CD4-positive, CD25-positive, alpha-beta regulatory T cell (primary cell): ENCODE measurements around the gene LILRB3. TPM values are rescaled to one million over a fixed set of nuclear protein-coding genes. Genes with fewer than 3 reads are reported as not detected.
"Not testable (repeated sequence)": the region's sequence is repeated elsewhere in the genome, so short reads cannot be mapped to it uniquely, and the experiment has no call there.

Source experiments
- ATAC-seq, 2 donors: fragments of 150-1000 bp; cut with Tn5 transposase; one replicate each; pipeline ENCODE4 v1.10.0; 2021; ENCODE audit warnings: low read depth in 2 of 2, moderate number of reproducible peaks in 2 of 2, moderate library complexity in 1 of 2
- DNase-seq, 3 donors: peaks; one replicate each; pipeline versions ENCODE4 v3.0.0 to v3.0.0-alpha.2; 2012 to 2022; ENCODE audit warnings: mixed read lengths in 1 of 3
- H3K27ac ChIP-seq: one replicate; pipeline ENCODE4 v1.7.0; 2013; ENCODE audit warnings: mild to moderate bottlenecking, low read length; ENCODE audit not compliant: insufficient read depth, poor library complexity, severe bottlenecking
- H3K27me3 ChIP-seq: one replicate; pipeline ENCODE4 v1.7.0; 2013; ENCODE audit warnings: low read length; ENCODE audit not compliant: control insufficient read depth, insufficient read depth
- H3K36me3 ChIP-seq: one replicate; pipeline ENCODE4 v1.7.0; 2013; ENCODE audit warnings: mild to moderate bottlenecking, low read length, moderate library complexity; ENCODE audit not compliant: control insufficient read depth, insufficient read depth
- H3K4me1 ChIP-seq: 2 replicates; pipeline ENCODE4 v1.7.0; 2013; ENCODE audit warnings: mild to moderate bottlenecking, low read length; ENCODE audit not compliant: insufficient read depth, control insufficient read depth, poor library complexity, severe bottlenecking
- H3K4me3 ChIP-seq: one replicate; pipeline ENCODE4 v1.7.0; 2013; ENCODE audit warnings: low read depth, mild to moderate bottlenecking, low read length, moderate library complexity
- H3K9me3 ChIP-seq, 2 experiments: 1 replicate in 1 of 2; 2 replicates in 1 of 2; pipeline ENCODE4 v1.7.0; 2013; ENCODE audit warnings: low read length in 2 of 2, mild to moderate bottlenecking in 1 of 2, moderate library complexity in 1 of 2; ENCODE audit not compliant: control insufficient read depth in 2 of 2
- H3K27ac Mint-ChIP-seq, 3 donors: one replicate each; pipeline ENCODE4 v1.8.0; 2020 to 2022; ENCODE audit warnings: mild to moderate bottlenecking in 3 of 3, mixed read lengths in 3 of 3, moderate library complexity in 2 of 3
- H3K27me3 Mint-ChIP-seq: one replicate; pipeline ENCODE4 v1.8.0; 2022; ENCODE audit warnings: mild to moderate bottlenecking, mixed read lengths
- H3K36me3 Mint-ChIP-seq: one replicate; pipeline ENCODE4 v1.8.0; 2020; ENCODE audit warnings: mixed read lengths
- H3K4me1 Mint-ChIP-seq, 4 donors: one replicate each; pipeline ENCODE4 v1.8.0; 2020 to 2022; ENCODE audit warnings: mixed read lengths in 4 of 4, mild to moderate bottlenecking in 1 of 4
- H3K4me3 Mint-ChIP-seq, 4 donors: one replicate each; pipeline ENCODE4 v1.8.0; 2020 to 2022; ENCODE audit warnings: mild to moderate bottlenecking in 4 of 4, mixed read lengths in 4 of 4, moderate library complexity in 3 of 4
- H3K9me3 Mint-ChIP-seq, 7 donors: one replicate each; pipeline ENCODE4 v1.8.0; 2020 to 2022; ENCODE audit warnings: mixed read lengths in 7 of 7, mild to moderate bottlenecking in 3 of 7, moderate library complexity in 2 of 7
- polyA plus RNA-seq, 4 donors: library from polyadenylated mRNA; unstranded; fragments of 300-500 nt; fragmentation: Illumina TruSeq; gene quantifications; one replicate each; pipeline ENCODE4 v1.2.3, GENCODE V29; 2021
- total RNA-seq: library from RNA; stranded (reverse); gene quantifications from one replicate; pipeline ENCODE4 v1.2.3, GENCODE V29; 2022

The LILRB3 gene
- total and polyA plus RNA-seq, 5 donors from 2014 or later, result 0.07 to 4.1 (median 0.41) TPM; not detected in 1

DNA sequence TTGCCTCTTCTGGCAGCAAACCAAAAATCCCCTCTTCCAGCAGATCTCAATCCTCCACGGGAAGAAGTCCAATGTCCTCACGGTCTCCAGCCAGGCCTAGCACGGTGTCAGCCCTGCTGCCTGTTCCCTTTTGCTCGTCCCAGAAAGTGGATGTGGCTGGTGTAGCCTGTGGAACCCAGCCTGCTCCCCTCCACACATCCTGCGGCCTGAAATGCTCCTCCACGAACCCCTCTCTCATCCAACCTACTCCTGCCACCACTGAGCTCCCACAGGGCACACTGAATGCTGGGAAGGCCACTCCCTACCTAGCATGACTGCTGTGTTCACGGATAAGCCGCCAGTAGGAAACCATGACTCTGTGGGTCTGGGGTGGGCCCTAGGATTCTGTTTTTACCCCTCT, 36.5 kb downstream of the LILRB3 start:
- no peak overlapping the region for H3K27ac Mint-ChIP-seq

DNA sequence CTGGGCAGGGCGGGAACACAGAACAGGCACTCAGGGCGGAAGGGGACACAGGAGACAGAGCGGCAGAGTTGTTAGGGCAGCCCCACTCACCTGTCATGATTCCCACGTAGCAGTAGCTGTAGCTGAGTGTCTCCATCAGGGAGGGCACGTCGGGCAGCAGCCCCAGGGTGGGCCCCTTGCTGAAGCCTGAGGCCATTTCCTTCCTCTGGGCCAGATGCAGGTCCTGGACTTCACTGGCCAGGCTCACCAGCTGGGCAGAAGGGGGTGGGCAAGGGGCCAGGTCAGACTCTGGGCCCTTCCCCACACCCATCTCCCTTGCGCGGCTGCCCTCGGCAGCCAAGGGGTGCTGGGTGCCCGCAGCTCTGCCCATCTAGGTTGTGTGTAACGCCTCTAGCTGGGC, 39.4 kb downstream of the LILRB3 start:
- no peaks in the 10 kb centered on the region for H3K27me3 ChIP-seq
- H3K9me3 Mint-ChIP-seq, result peaks cover 0 to 3% (median 0%) of the 10 kb centered on the region in 7 donors
- no peaks in the 10 kb centered on the region for H3K27me3 Mint-ChIP-seq
- no peaks in the 10 kb centered on the region for H3K9me3 ChIP-seq
- H3K36me3 Mint-ChIP-seq, result peaks cover 12% of the 10 kb centered on the region
- no peak overlapping the region for H3K27ac ChIP-seq
- no peak for DNase-seq
- H3K4me1 Mint-ChIP-seq, result peaks cover 0 to 22% (median 11%) of the 10 kb centered on the region in 4 donors
- H3K4me1 ChIP-seq, result peaks cover 7% of the 10 kb centered on the region
- no peak overlapping the region for H3K27ac Mint-ChIP-seq
- H3K4me3 Mint-ChIP-seq, result no peak overlapping the region
- no peak for ATAC-seq
- H3K36me3 ChIP-seq, result no peaks in the 10 kb centered on the region
- H3K4me3 ChIP-seq, result no peak overlapping the region

More for the DNA sequence above, 36.5 kb downstream of the LILRB3 start:
- no peak for DNase-seq
- no peak for ATAC-seq
- Mint-ChIP-seq H3K9me3 (no peaks in the 10 kb centered on the region), H3K4me3 (peak overlapping the region in 1 of 4 donors; percentile 26), H3K4me1 (peaks cover 0 to 34% (median 16%) of the 10 kb centered on the region in 4 donors), H3K36me3 (peaks cover 12% of the 10 kb centered on the region), H3K27me3 (no peaks in the 10 kb centered on the region)
- H3K4me3 ChIP-seq, result no peak overlapping the region
- H3K36me3 ChIP-seq, result no peaks in the 10 kb centered on the region
- H3K27me3 ChIP-seq, result no peaks in the 10 kb centered on the region
- no peak overlapping the region for H3K27ac ChIP-seq
- no peaks in the 10 kb centered on the region for H3K9me3 ChIP-seq
- peaks cover 16% of the 10 kb centered on the region for H3K4me1 ChIP-seq

DNA sequence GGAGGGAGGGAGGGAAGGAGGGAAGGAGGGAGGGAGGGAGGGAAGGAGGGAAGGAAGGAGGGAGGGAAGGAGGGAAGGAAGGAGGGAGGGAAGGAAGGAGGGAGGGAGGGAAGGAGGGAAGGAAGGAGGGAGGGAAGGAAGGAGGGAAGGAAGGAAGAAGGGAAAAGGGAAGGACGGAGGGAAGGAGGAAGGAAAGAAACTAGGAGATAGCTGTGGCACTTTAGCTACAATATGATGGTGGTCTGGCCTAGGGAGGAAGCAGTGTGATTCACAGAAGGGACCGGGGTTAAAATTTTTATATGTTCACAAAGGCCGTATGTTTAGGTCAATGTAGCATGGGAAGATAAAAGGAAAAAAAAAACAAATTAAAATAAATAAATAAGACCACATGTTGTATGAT, 40.9 kb downstream of the LILRB3 start:
- not testable (repeated sequence) for DNase-seq, ATAC-seq, H3K4me1 Mint-ChIP-seq, H3K4me3 ChIP-seq, H3K4me1 ChIP-seq, H3K27me3 ChIP-seq, H3K9me3 Mint-ChIP-seq, H3K27me3 Mint-ChIP-seq, H3K4me3 Mint-ChIP-seq, H3K27ac Mint-ChIP-seq, H3K36me3 ChIP-seq, H3K27ac ChIP-seq, H3K9me3 ChIP-seq
- H3K36me3 Mint-ChIP-seq, result peaks cover 16% of the 10 kb centered on the region

DNA sequence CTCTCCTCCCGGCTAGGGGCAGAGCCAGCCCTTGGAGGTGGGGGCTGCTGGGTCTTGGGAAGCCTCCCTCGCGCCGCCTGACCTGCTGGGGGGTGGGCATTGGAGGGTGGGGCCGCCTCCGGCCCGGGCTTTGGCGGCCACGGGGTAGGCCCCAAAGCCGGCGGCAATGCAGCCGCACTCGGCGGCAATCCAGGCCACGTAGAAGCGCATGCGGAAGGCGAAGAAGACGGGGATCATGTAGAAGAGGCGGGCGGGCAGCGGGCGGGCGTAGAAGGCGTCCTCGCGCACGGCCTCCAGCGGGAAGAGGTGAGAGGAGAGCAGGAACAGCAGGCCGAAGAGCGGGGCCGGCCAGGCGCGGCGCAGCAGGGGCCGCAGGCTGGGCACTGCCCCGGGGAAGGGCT, 42.1 kb downstream of the LILRB3 start:
- H3K9me3 ChIP-seq, result no peaks in the 10 kb centered on the region
- Mint-ChIP-seq H3K4me3 (no peak overlapping the region), H3K27ac (no peak overlapping the region), H3K27me3 (no peaks in the 10 kb centered on the region), H3K36me3 (peaks cover 17% of the 10 kb centered on the region), H3K9me3 (peaks cover 0 to 3% (median 0%) of the 10 kb centered on the region in 7 donors), H3K4me1 (peaks cover 0 to 2% (median 0%) of the 10 kb centered on the region in 4 donors)
- H3K27me3 ChIP-seq, result no peaks in the 10 kb centered on the region
- no peak overlapping the region for H3K4me3 ChIP-seq
- no peak for DNase-seq
- no peak overlapping the region for H3K27ac ChIP-seq
- H3K4me1 ChIP-seq, result no peaks in the 10 kb centered on the region
- no peak for ATAC-seq
- no peaks in the 10 kb centered on the region for H3K36me3 ChIP-seq

DNA sequence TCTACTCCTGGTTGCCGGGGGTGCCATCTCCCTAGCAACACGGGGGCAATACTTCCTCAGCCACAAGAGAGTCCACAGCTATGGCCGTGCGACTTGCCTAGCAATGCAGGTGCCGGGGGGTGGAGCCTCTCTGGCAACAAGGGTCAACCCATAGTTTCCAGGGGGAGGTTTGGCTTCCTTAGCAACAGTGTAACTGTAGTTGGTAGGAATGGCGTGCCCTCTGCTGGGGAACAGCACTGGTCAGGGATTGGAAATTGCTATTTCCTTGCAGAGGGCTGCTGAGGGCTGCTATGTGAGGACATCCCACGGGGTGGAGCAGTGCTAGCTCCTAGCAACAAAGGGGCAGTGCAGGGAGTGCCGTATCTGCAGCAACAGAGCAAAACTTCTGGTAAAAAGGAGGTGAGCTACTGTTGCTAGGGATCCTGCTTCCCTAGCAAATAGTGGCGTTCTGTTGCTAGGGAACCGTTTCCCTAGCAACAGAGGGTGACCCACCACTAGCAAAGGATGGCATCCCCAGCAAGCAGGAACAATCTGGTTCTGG, 42.8 kb downstream of the LILRB3 start:
- H3K4me3 ChIP-seq, result no peak overlapping the region
- Mint-ChIP-seq H3K27me3 (no peaks in the 10 kb centered on the region), H3K4me1 (peaks cover 0 to 2% (median under 1%) of the 10 kb centered on the region in 4 donors), H3K36me3 (peaks cover 17% of the 10 kb centered on the region), H3K9me3 (peaks cover 0 to 3% (median 0%) of the 10 kb centered on the region in 7 donors), H3K4me3 (no peak overlapping the region), H3K27ac (no peak overlapping the region)
- no peak for ATAC-seq
- no peak for DNase-seq
- H3K27ac ChIP-seq, result no peak overlapping the region
- H3K27me3 ChIP-seq, result no peaks in the 10 kb centered on the region
- no peaks in the 10 kb centered on the region for H3K9me3 ChIP-seq
- H3K36me3 ChIP-seq, result no peaks in the 10 kb centered on the region
- H3K4me1 ChIP-seq, result no peaks in the 10 kb centered on the region

DNA sequence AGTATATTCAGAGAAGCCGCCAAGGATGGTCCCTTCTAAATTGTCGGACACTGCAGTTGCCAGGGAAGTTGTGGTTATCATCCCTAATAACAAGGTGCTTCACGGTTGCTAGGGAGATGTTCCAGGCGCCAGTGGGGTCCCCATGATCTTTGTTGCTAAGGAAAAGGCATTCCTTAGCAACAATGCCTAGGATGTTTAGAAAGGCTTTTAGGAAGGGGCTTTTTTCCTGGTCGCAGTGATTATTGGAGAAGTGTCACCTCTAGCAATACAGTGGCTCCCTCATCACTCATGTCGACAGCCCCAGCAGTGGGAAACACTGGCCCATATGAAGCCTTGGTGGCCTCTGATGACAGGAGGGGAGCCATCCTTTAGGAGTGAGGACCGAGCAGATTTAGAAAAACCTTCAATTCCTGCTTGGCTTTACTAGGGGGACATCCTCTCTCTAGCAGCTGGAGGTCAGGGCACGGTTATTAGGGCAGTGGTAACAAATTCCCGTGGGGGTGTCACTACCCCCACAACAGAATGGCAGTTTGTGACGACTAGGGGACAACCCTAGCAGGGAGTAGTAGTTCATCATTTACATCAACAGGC, 43.5 kb downstream of the LILRB3 start:
- Mint-ChIP-seq H3K36me3 (peaks cover 17% of the 10 kb centered on the region), H3K9me3 (peaks cover 0 to 3% (median 0%) of the 10 kb centered on the region in 7 donors), H3K27me3 (no peaks in the 10 kb centered on the region), H3K4me3 (no peak overlapping the region), H3K4me1 (peaks cover 0 to 2% (median under 1%) of the 10 kb centered on the region in 4 donors), H3K27ac (no peak overlapping the region)
- Histone ChIP-seq H3K36me3 (no peaks in the 10 kb centered on the region), H3K4me1 (no peaks in the 10 kb centered on the region), H3K4me3 (no peak overlapping the region), H3K9me3 (no peaks in the 10 kb centered on the region), H3K27me3 (no peaks in the 10 kb centered on the region), H3K27ac (no peak overlapping the region)
- DNase-seq (no peak), ATAC-seq (no peak)

DNA sequence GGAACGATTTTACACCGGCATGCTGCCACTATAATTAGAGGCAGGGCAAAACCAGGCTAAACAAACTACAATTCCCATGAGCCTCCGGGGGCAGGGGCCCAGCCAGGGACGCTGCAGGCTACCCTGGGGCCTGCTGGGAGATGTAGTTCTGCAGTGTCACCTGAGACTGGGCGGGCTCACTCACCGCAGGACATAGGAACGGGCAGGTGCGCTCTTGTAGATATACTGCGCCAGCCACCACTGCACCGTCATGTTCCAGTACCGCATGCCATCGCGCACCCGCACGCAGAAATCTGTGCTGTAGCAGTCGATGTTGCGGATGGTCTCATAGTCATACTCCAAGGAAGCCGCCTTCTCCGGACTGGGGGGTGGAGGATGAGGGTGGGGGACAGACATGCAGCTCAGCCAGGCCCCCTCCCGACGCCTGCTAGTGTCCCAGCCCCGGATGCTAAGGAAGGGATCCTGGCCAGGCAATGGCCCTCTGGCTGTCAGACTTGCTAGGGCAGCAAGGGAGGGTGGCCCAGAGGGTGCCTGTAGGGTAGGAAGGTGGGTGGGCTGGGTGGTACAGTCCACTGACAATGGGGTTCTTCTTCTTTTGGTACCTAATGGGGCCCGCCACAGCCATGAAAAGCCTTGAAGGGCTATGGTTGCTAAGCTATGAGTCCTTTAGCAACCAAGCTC, 44.1 kb downstream of the LILRB3 start:
- H3K27ac ChIP-seq, result no peak overlapping the region
- Mint-ChIP-seq H3K4me3 (no peak overlapping the region), H3K9me3 (peaks cover 0 to 3% (median 0%) of the 10 kb centered on the region in 7 donors), H3K36me3 (peaks cover 10% of the 10 kb centered on the region), H3K4me1 (peaks cover 0 to 2% (median under 1%) of the 10 kb centered on the region in 4 donors), H3K27me3 (no peaks in the 10 kb centered on the region), H3K27ac (peak overlapping the region in 1 of 3 donors; percentile 65)
- peak; percentile 74 to 76 for ATAC-seq
- H3K4me3 ChIP-seq, result no peak overlapping the region
- no peaks in the 10 kb centered on the region for H3K4me1 ChIP-seq
- H3K36me3 ChIP-seq, result no peaks in the 10 kb centered on the region
- peak in 2 of 3 donors; percentile 43 to 46 for DNase-seq
- H3K9me3 ChIP-seq, result no peaks in the 10 kb centered on the region
- H3K27me3 ChIP-seq, result no peaks in the 10 kb centered on the region
